GM23338 (cell line): Measurements from ENCODE around the gene BBLN. TPM values are rescaled to one million over a fixed set of nuclear protein-coding genes. Genes with fewer than 3 reads are reported as not detected.

Experiments
- ATAC-seq: fragments of 200-7000 bp; cut with Tn5 transposase; 3 replicates; pipeline ENCODE4 v1.9.1; 2020
- DNase-seq: peaks from one replicate; pipeline ENCODE4 v3.0.0-alpha.2; 2015; ENCODE audit warnings: low spot score
- H2AFZ ChIP-seq: fragments of 200-600 bp; sonication (generic); 2 replicates; pipeline ENCODE4 v1.8.0; 2016; ENCODE audit warnings: antibody characterized with exemption, mild to moderate bottlenecking, moderate library complexity
- H3F3A ChIP-seq: fragments of 200-600 bp; sonication (generic); replicated peaks from 2 replicates; pipeline ENCODE4 v1.8.0; 2017; ENCODE audit warnings: antibody characterized with exemption, mixed run types, low read depth
- H3K27ac ChIP-seq: fragments of 200-600 bp; sonication (generic); 2 replicates; pipeline ENCODE4 v1.6.1; 2016; ENCODE audit warnings: low read depth
- H3K27me3 ChIP-seq: fragments of 200-600 bp; sonication (generic); 2 replicates; pipeline ENCODE4 v1.8.0; 2016; ENCODE audit warnings: mild to moderate bottlenecking, mixed run types, moderate library complexity; ENCODE audit not compliant: insufficient read depth
- H3K36me3 ChIP-seq: fragments of 200-600 bp; sonication (generic); 2 replicates; pipeline ENCODE4 v1.8.0; 2016; ENCODE audit warnings: mild to moderate bottlenecking; ENCODE audit not compliant: insufficient read depth
- H3K4me1 ChIP-seq: fragments of 200-600 bp; sonication (generic); 2 replicates; pipeline ENCODE4 v1.8.0; 2016; ENCODE audit warnings: mild to moderate bottlenecking, moderate library complexity; ENCODE audit not compliant: insufficient read depth
- H3K4me2 ChIP-seq: fragments of 200-600 bp; sonication (generic); 2 replicates; pipeline ENCODE4 v1.7.1; 2017; ENCODE audit warnings: mixed run types
- H3K4me3 ChIP-seq: fragments of 200-600 bp; sonication (generic); 2 replicates; pipeline ENCODE4 v1.6.1; 2016; ENCODE audit warnings: mixed run types
- H3K79me2 ChIP-seq: fragments of 200-600 bp; sonication (generic); replicated peaks from 2 replicates; pipeline ENCODE4 v1.8.0; 2017; ENCODE audit warnings: mild to moderate bottlenecking; ENCODE audit not compliant: insufficient read depth
- H3K9me2 ChIP-seq: fragments of 200-600 bp; sonication (generic); 2 replicates; pipeline ENCODE4 v1.8.0; 2017; ENCODE audit not compliant: insufficient read depth
- H4K20me1 ChIP-seq: fragments of 200-600 bp; sonication (generic); replicated peaks from 2 replicates; pipeline ENCODE4 v1.8.0; 2017; ENCODE audit warnings: mild to moderate bottlenecking; ENCODE audit not compliant: insufficient read depth
- H3K27ac Mint-ChIP-seq: 2 replicates; pipeline ENCODE4 v1.8.0; 2020; ENCODE audit warnings: inconsistent platforms, mild to moderate bottlenecking, moderate library complexity, mixed read lengths
- H3K27me3 Mint-ChIP-seq: 3 replicates; pipeline ENCODE4 v1.8.0; 2022; ENCODE audit warnings: low read depth, mild to moderate bottlenecking, moderate library complexity, mixed read lengths, inconsistent platforms; ENCODE audit not compliant: insufficient read depth, poor library complexity
- H3K36me3 Mint-ChIP-seq: 3 replicates; pipeline ENCODE4 v1.8.0; 2021; ENCODE audit warnings: low read depth, mild to moderate bottlenecking, inconsistent platforms, moderate library complexity, mixed read lengths
- H3K4me1 Mint-ChIP-seq: 3 replicates; pipeline ENCODE4 v1.8.0; 2020; ENCODE audit warnings: mild to moderate bottlenecking, inconsistent platforms, mixed read lengths
- H3K4me3 Mint-ChIP-seq: 3 replicates; pipeline ENCODE4 v1.8.0; 2021; ENCODE audit warnings: moderate library complexity, mild to moderate bottlenecking, inconsistent platforms, mixed read lengths
- H3K9me3 Mint-ChIP-seq: 3 replicates; pipeline ENCODE4 v1.8.0; 2020; ENCODE audit warnings: moderate library complexity, mild to moderate bottlenecking, inconsistent platforms, mixed read lengths
- CREB1 ChIP-seq: fragments of 250-450 bp; sonication (Bioruptor Pico); IDR thresholded peaks from 2 replicates; pipeline ENCODE4 v1.5.0; 2020; ENCODE audit warnings: low read depth, mild to moderate bottlenecking, moderate library complexity
- CTCF ChIP-seq, 2 experiments: fragments of 200-600 bp in 1 of 2; sonication (generic) in 1 of 2; conservative IDR thresholded peaks; 2 replicates each; pipeline versions ENCODE4 v1.5.1 to v1.6.1; 2016 to 2017; ENCODE audit warnings: antibody characterized with exemption in 2 of 2, low read depth in 2 of 2, mild to moderate bottlenecking in 2 of 2, moderate library complexity in 1 of 2
- EZH2 ChIP-seq: fragments of 200-600 bp; sonication (generic); IDR thresholded peaks from one replicate; pipeline ENCODE4 v1.8.0; 2017; ENCODE audit warnings: antibody characterized with exemption, mild to moderate bottlenecking, low read depth; ENCODE audit not compliant: unreplicated experiment
- JUNB ChIP-seq: IDR thresholded peaks from one replicate; pipeline ENCODE4 v1.6.1; 2016; ENCODE audit warnings: antibody characterized with exemption; ENCODE audit not compliant: unreplicated experiment
- NANOG ChIP-seq: IDR thresholded peaks from 2 replicates; pipeline ENCODE4 v1.6.1; 2016; ENCODE audit warnings: antibody characterized with exemption, borderline replicate concordance
- POLR2AphosphoS5 ChIP-seq: IDR thresholded peaks from 2 replicates; pipeline ENCODE4 v1.6.1; 2016; ENCODE audit warnings: antibody characterized with exemption, low read depth
- ZNF114 ChIP-seq: fragments of 250-450 bp; sonication (Bioruptor Pico); IDR thresholded peaks from 2 replicates; pipeline ENCODE4 v1.5.0; 2020; ENCODE audit warnings: mild to moderate bottlenecking, moderate library complexity
- ZNF331 ChIP-seq: fragments of 250-450 bp; sonication (Bioruptor Pico); IDR thresholded peaks from 2 replicates; pipeline ENCODE4 v1.5.0; 2020; ENCODE audit warnings: low read depth, mild to moderate bottlenecking, moderate library complexity
- polyA plus RNA-seq: library from polyadenylated mRNA; unstranded; fragments of >200 nt; fragmentation: Nextera tagmentation; extraction: Ambion mirVana; gene quantifications from 2 replicates; pipeline ENCODE4 v1.2.1, GENCODE V29; 2016
- total RNA-seq: library from RNA; depleted of rRNA; stranded (reverse); fragments of >200 nt; shearing (Covaris generic); gene quantifications from 2 replicates; pipeline ENCODE4 v1.2.3, GENCODE V29; 2014
- TF ChIP-seq, protein P1 (sequence below): IDR thresholded peaks from 2 replicates; pipeline ENCODE4 v1.6.1; 2016; ENCODE audit warnings: antibody characterized with exemption
- TF ChIP-seq, protein P2 (sequence below): IDR thresholded peaks from one replicate; pipeline ENCODE4 v1.6.1; 2018; ENCODE audit warnings: antibody characterized with exemption; ENCODE audit not compliant: unreplicated experiment

Gene BBLN
- total and polyA plus RNA-seq, 2 experiments from 2014 or later: 171 to 246 TPM

DNA sequence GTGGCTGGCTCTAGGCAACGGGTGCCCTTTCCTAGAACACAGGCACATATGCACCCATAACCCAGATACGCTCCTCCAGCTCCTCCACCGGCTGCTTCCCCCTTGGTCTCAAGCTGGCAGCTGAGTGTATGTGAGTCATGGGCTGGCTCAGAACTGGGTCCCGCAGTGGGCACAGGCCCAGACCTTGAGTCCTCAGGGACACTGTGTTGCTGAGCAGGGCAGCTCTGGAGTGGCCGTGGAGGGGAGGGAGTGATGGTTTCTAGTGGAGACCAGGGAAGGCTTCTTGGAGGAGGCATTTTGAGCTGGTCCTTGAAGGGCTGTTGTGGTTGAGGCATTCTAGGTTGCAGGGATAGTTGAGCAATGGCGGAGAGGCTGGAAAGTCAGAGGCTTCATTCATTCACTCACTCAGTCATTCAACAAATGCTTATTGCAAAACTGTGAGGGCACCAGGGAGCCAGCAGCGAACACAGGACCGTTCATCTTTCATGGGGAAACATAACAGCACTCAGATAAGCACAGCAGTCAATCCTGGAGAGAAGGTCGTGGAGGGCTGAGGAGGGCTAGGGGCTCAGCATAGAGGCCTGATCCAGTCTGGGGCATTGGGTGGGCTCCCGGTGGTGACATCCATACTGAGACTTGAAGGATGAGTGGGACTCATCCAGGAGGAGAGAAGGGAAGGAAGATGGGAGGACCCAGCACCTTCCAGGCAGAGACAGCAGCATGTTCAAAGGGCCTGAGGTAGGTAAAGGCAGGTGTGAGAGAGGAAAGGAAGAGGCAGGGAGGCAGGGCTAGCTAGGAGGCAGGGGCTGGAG, 2.4 kb downstream of the BBLN start (continued):
- TF ChIP-seq ZNF331 (CRISPR knock-in tag) (no peak), EZH2 (no peak), POLR2AphosphoS5 (no peak), CTCF (conservative IDR thresholded peaks at IDR 0.05; ENCODE audit: low read depth in 2 of 2) (no peak), CREB1 (no peak)
- TF ChIP-seq, protein P1, sequence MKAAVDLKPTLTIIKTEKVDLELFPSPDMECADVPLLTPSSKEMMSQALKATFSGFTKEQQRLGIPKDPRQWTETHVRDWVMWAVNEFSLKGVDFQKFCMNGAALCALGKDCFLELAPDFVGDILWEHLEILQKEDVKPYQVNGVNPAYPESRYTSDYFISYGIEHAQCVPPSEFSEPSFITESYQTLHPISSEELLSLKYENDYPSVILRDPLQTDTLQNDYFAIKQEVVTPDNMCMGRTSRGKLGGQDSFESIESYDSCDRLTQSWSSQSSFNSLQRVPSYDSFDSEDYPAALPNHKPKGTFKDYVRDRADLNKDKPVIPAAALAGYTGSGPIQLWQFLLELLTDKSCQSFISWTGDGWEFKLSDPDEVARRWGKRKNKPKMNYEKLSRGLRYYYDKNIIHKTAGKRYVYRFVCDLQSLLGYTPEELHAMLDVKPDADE: no peak
- TF ChIP-seq, protein P2, sequence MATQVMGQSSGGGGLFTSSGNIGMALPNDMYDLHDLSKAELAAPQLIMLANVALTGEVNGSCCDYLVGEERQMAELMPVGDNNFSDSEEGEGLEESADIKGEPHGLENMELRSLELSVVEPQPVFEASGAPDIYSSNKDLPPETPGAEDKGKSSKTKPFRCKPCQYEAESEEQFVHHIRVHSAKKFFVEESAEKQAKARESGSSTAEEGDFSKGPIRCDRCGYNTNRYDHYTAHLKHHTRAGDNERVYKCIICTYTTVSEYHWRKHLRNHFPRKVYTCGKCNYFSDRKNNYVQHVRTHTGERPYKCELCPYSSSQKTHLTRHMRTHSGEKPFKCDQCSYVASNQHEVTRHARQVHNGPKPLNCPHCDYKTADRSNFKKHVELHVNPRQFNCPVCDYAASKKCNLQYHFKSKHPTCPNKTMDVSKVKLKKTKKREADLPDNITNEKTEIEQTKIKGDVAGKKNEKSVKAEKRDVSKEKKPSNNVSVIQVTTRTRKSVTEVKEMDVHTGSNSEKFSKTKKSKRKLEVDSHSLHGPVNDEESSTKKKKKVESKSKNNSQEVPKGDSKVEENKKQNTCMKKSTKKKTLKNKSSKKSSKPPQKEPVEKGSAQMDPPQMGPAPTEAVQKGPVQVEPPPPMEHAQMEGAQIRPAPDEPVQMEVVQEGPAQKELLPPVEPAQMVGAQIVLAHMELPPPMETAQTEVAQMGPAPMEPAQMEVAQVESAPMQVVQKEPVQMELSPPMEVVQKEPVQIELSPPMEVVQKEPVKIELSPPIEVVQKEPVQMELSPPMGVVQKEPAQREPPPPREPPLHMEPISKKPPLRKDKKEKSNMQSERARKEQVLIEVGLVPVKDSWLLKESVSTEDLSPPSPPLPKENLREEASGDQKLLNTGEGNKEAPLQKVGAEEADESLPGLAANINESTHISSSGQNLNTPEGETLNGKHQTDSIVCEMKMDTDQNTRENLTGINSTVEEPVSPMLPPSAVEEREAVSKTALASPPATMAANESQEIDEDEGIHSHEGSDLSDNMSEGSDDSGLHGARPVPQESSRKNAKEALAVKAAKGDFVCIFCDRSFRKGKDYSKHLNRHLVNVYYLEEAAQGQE: no peak

DNA sequence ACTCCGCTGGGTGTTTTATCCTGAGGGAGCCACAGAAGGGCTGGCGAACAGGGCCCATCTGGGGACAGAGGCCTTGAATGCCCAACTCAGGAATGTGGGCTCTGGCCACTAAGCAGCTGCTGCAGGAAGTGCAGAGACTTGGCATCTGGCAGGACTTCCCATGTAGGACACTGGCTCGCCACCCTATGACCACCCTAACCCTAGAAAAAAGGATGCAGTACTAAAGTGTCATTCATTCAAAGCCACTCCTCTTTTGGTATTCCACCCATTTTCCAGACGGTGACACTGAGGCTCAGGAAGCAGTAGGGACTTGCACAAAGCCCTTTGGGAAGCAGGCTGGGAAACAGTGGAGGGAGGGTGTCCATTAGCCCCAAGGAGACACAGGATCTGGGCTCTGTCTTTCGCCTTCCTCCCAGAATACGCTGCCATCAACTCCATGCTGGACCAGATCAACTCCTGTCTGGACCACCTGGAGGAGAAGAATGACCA, 3.0 kb downstream of the BBLN start:
- no peak overlapping the region for H3K4me3 ChIP-seq
- ATAC-seq: no peak
- no peak overlapping the region for H3K27ac ChIP-seq
- 0 out of 2 replicates have a peak, but pooled peaks cover 3% of the 10 kb centered on the region for H3K36me3 ChIP-seq
- H3K27ac Mint-ChIP-seq: no peak overlapping the region
- H2AFZ ChIP-seq: no peak overlapping the region
- no peaks in the 10 kb centered on the region for H3K27me3 ChIP-seq
- H3K9me2 ChIP-seq: no peaks in the 10 kb centered on the region
- peaks cover 31% of the 10 kb centered on the region for H3K36me3 Mint-ChIP-seq
- peaks cover 3% of the 10 kb centered on the region for H3K27me3 Mint-ChIP-seq
- H3K4me3 Mint-ChIP-seq: no peak overlapping the region
- no peak for DNase-seq
- 0 out of 2 replicates have a peak, but pooled peaks cover 5% of the 10 kb centered on the region for H4K20me1 ChIP-seq
- H3K4me2 ChIP-seq: no peak overlapping the region
- H3F3A ChIP-seq: peaks cover 4% of the 10 kb centered on the region; the same call in 1 of the 2 replicates
- no peaks in the 10 kb centered on the region for H3K79me2 ChIP-seq
- H3K9me3 Mint-ChIP-seq: no peaks in the 10 kb centered on the region
- peaks cover 4% of the 10 kb centered on the region; the same call in 1 of the 2 replicates for H3K4me1 ChIP-seq
- TF ChIP-seq, protein P1: no peak
- TF ChIP-seq JUNB (no peak), ZNF331 (CRISPR knock-in tag) (no peak), ZNF114 (CRISPR knock-in tag) (no peak), EZH2 (no peak), NANOG (no peak)
- peaks cover 4% of the 10 kb centered on the region; the same call in 2 of the 3 replicates for H3K4me1 Mint-ChIP-seq
